GM20000 (cell line): ENCODE results near the gene ARHGAP24.
"Not testable (repeated sequence)": the region's sequence is repeated elsewhere in the genome, so short reads cannot be mapped to it uniquely, and the experiment has no call there.

Experiments used
- DNase-seq: peaks from one replicate; pipeline ENCODE4 v3.0.0; 2012; ENCODE audit warnings: low spot score
- TF ChIP-seq, protein P1 (sequence below): IDR thresholded peaks from 2 replicates; pipeline ENCODE4 v1.5.1; 2012; ENCODE audit warnings: mild to moderate bottlenecking, control low read depth; ENCODE audit errors: extremely low read depth, missing control alignments

ARHGAP24 gene

DNA sequence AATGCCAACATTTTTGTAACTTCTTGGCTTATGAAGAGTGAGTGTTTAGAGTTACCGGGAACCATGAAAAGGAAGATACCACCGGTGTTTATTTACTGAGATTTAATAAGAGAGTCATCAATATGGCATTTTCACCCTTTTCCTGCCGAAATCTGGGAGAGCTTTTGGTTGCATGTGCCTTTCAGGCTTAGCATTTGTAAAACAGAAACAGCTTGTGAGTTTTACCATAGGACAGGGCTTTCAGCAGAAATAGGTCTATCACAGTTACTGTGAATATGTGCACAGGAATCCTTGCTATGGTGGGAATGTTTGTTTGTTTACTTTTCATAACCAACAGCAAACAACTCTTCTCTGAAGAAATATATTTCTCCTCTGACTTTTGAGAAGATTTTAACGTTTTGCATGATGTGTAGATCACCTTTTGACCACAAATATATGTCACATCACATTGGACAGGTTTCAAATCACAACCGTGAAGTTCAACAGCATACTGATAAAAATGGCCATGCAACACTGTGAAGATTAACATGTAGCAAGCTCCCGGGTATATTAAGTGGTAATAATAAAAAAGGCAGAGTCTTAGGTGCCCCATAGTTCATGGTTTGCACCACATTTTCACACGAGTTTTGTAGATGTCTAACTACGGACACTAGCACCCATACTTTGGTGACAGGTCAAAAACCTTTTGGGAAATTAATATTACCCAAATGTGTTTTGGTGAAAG lies 21.3 kb downstream of the ARHGAP24 start:
- DNase-seq: no peak
- TF ChIP-seq, protein P1, sequence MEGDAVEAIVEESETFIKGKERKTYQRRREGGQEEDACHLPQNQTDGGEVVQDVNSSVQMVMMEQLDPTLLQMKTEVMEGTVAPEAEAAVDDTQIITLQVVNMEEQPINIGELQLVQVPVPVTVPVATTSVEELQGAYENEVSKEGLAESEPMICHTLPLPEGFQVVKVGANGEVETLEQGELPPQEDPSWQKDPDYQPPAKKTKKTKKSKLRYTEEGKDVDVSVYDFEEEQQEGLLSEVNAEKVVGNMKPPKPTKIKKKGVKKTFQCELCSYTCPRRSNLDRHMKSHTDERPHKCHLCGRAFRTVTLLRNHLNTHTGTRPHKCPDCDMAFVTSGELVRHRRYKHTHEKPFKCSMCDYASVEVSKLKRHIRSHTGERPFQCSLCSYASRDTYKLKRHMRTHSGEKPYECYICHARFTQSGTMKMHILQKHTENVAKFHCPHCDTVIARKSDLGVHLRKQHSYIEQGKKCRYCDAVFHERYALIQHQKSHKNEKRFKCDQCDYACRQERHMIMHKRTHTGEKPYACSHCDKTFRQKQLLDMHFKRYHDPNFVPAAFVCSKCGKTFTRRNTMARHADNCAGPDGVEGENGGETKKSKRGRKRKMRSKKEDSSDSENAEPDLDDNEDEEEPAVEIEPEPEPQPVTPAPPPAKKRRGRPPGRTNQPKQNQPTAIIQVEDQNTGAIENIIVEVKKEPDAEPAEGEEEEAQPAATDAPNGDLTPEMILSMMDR: no peak

DNA sequence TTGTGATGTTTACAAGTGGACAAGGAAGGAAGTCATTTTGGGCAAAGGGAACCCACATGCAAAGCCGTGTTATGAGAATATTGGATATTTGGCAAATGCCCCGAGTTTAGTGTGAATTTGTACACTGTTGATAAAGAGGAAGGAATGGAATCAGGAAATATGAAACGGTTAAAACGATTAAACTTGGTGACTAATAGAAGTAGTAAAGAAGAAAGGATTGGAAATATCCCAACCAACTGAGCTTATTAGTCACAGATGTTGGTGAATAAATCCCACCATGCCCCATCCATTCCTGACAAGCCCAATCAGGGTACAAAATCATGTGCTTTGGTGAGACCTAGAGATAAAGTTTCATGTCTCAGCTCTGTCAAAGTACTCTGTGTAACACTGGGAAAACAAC lies 22.0 kb downstream of the ARHGAP24 start:
- DNase-seq: no peak
- TF ChIP-seq, protein P1: no peak

DNA sequence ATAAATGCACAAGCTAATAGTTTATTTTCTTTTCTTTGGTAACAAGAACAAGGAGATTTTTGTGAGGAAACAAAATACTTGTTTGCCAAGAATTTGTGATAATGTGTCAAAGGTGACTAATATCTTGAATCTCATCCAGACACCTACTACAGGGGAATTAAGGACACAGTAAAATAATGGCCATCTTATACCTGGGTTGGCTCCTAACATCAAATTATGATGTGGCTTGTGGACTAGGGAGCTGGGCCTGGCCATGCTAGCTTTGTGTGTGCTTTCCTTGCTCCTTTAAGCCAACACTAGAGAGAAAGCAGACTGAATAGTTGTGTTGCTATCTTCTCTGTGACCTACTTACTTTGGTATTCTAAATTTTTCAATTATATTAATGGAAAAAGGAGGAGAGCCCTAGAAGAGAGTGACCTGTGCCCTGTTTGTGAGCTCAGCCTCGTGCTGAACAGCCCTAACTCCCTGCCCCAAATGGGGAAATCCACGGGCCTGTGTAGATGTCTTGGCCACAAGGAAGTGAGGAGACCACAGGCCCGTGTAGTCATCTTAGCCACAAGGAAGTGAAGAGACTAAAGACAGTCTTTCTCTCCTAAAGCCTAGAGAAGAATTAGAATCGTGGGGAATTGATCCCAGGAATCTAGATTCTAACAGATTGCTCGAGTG lies 23.3 kb downstream of the ARHGAP24 start:
- TF ChIP-seq, protein P1: no peak
- peak; percentile 44 for DNase-seq

DNA sequence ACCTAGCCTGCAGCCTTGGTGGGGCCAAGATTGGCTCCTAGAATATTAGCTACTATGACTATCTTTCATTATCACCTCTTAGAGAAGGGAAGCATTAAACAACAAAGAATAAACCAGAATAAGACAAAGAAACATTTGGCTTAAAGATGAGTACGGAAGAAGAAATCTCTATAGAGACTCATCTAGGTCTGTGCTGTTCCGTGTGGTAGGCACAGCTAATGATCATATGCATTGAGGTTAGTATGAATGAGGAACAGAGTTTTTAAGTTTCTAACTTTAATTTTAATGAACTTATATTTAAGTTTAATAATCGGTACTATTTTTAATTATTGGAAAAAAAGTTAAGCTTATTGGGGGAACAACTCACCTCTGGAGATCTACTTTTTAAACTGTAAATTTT lies 24.6 kb downstream of the ARHGAP24 start:
- TF ChIP-seq, protein P1: no peak
- DNase-seq: no peak

DNA sequence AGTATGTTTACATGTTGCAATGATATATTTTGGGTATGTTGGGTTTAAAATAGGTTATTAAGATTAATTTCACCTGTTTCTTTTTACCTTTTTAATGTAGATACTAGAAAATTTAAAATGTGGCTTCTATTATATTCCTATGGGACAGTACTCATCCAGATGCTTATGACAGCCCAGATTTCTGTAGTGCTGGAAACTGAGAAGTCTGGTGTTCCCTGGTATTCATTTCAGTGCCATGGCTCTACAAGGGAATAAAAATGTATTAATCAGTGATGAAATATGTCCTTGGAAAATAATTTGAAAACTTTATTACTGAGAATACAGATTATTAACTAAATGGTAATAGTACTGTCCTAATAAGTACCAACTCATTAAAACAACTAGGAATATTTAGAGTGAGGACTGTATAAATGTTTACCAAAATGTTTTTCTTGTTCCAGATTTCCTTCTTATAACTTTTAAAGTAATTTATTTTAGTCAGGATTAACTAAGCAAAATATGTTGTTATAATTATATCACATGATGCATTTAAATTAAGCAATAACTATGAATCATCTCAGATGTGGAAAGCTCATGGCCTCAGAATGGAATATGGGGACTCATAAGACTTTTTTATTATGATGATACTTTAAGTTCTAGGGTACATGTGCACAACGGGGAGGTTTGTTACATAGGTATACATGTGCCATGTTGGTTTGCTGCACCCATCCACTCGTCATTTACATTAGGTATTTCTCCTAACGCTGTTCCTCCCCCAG lies 25.3 kb downstream of the ARHGAP24 start:
- DNase-seq: no peak
- TF ChIP-seq, protein P1: no peak

DNA sequence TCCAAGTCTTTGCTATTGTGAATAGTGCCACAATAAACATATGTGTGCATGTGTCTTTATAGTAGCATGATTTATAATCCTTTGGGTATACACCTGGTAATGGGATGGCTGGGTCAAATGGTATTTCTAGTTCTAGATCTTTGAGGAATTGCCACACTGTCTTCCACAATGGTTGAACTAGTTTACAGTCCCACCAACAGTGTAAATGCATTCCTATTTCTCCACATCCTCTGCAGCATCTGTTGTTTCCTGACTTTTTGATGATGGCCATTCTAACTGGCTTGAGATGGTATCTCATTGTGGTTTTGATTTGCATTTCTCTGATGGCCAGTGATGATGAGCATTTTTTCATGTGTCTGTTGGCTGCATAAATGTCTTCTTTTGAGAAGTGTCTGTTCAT lies 26.2 kb downstream of the ARHGAP24 start:
- not testable (repeated sequence) for DNase-seq

DNA sequence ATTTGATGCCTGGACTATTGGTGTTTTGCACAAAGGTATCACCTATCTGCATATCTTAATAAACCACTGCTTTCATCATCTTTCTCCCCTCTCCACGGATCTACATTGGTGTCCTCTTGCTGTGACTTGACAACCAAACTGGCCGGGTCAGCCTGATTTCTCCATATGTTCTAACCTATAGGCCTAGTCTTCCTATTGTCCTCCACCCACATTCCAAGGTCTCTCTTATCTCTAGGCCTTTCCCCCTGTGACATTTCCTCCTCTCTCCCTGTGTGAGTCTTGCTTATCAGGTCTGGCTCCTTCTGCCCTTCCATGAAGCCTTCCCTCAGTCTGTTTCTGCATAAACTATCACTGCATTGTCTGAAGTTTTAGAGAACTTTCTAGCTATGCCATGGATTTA lies 33.7 kb downstream of the ARHGAP24 start:
- DNase-seq: no peak
- TF ChIP-seq, protein P1: no peak
